Neural crest cell (in vitro differentiated cells): ENCODE data around the gene PTPN7. TPM values are rescaled to one million over a fixed set of nuclear protein-coding genes. Genes with fewer than 3 reads are reported as not detected.

Experiments used
- DNase-seq: peaks from one replicate; pipeline ENCODE4 v3.0.0; 2021; ENCODE audit warnings: low read depth, mixed read lengths, low spot score
- H3K27ac Mint-ChIP-seq: one replicate; pipeline ENCODE4 v1.8.0; 2021; ENCODE audit warnings: mild to moderate bottlenecking, mixed read lengths; ENCODE audit not compliant: unreplicated experiment
- H3K27me3 Mint-ChIP-seq: 2 replicates; pipeline ENCODE4 v1.8.0; 2021; ENCODE audit warnings: low read depth, mild to moderate bottlenecking, mixed read lengths
- H3K36me3 Mint-ChIP-seq: 2 replicates; pipeline ENCODE4 v1.8.0; 2021; ENCODE audit warnings: low read depth, mild to moderate bottlenecking, mixed read lengths
- H3K4me1 Mint-ChIP-seq: 2 replicates; pipeline ENCODE4 v1.8.0; 2021; ENCODE audit warnings: mixed read lengths
- H3K4me3 Mint-ChIP-seq: one replicate; pipeline ENCODE4 v1.8.0; 2021; ENCODE audit warnings: mild to moderate bottlenecking, mixed read lengths
- H3K9me3 Mint-ChIP-seq: 2 replicates; pipeline ENCODE4 v1.8.0; 2021; ENCODE audit warnings: mixed read lengths
- total RNA-seq: library from RNA; stranded (reverse); gene quantifications from 2 replicates; pipeline ENCODE4 v1.2.1, GENCODE V29; 2021
- TF ChIP-seq, protein P1 (sequence below): fragments of 200-600 bp; sonication (generic); conservative IDR thresholded peaks from 2 replicates; pipeline ENCODE4 v1.5.0; 2021; ENCODE audit warnings: antibody characterized with exemption, mild to moderate bottlenecking

PTPN7 gene
- total RNA-seq, 1 donor from 2014 or later = not detected

GRCh38 chr1:202165942-202166843 lies 5.8 kb upstream of the PTPN7 start:
- H3K4me1 Mint-ChIP-seq = peaks cover 14% of the 10 kb centered on the region
- TF ChIP-seq, protein P1, sequence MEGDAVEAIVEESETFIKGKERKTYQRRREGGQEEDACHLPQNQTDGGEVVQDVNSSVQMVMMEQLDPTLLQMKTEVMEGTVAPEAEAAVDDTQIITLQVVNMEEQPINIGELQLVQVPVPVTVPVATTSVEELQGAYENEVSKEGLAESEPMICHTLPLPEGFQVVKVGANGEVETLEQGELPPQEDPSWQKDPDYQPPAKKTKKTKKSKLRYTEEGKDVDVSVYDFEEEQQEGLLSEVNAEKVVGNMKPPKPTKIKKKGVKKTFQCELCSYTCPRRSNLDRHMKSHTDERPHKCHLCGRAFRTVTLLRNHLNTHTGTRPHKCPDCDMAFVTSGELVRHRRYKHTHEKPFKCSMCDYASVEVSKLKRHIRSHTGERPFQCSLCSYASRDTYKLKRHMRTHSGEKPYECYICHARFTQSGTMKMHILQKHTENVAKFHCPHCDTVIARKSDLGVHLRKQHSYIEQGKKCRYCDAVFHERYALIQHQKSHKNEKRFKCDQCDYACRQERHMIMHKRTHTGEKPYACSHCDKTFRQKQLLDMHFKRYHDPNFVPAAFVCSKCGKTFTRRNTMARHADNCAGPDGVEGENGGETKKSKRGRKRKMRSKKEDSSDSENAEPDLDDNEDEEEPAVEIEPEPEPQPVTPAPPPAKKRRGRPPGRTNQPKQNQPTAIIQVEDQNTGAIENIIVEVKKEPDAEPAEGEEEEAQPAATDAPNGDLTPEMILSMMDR = no peak
- no peak overlapping the region for H3K4me3 Mint-ChIP-seq

GRCh38 chr1:202165267-202165941 lies 5.0 kb upstream of the PTPN7 start:
- H3K36me3 Mint-ChIP-seq = no peaks in the 10 kb centered on the region
- no peak for DNase-seq
- H3K9me3 Mint-ChIP-seq = no peaks in the 10 kb centered on the region
- TF ChIP-seq, protein P1 = no peak
- H3K4me3 Mint-ChIP-seq = no peak overlapping the region
- no peaks in the 10 kb centered on the region for H3K27me3 Mint-ChIP-seq
- no peak overlapping the region for H3K27ac Mint-ChIP-seq
- peaks cover 21% of the 10 kb centered on the region for H3K4me1 Mint-ChIP-seq

More at GRCh38 chr1:202165942-202166843, 5.8 kb upstream of the PTPN7 start:
- DNase-seq = no peak
- Mint-ChIP-seq H3K36me3 (no peaks in the 10 kb centered on the region), H3K27ac (no peak overlapping the region), H3K27me3 (no peaks in the 10 kb centered on the region), H3K9me3 (no peaks in the 10 kb centered on the region)

GRCh38 chr1:202164271-202165037 lies 4.1 kb upstream of the PTPN7 start:
- TF ChIP-seq, protein P1 = no peak
- DNase-seq = no peak
- no peaks in the 10 kb centered on the region for H3K27me3 Mint-ChIP-seq
- peak overlapping the region; percentile 64 for H3K27ac Mint-ChIP-seq
- H3K36me3 Mint-ChIP-seq = no peaks in the 10 kb centered on the region
- H3K4me3 Mint-ChIP-seq = no peak overlapping the region
- no peaks in the 10 kb centered on the region for H3K9me3 Mint-ChIP-seq
- H3K4me1 Mint-ChIP-seq = peaks cover 21% of the 10 kb centered on the region

- no peaks in the 10 kb centered on the region for H3K27me3 Mint-ChIP-seq
- no peak overlapping the region for H3K4me3 Mint-ChIP-seq
- peaks cover 21% of the 10 kb centered on the region for H3K4me1 Mint-ChIP-seq
- H3K27ac Mint-ChIP-seq = no peak overlapping the region
- DNase-seq = no peak
- TF ChIP-seq, protein P1 = no peak
- no peaks in the 10 kb centered on the region for H3K36me3 Mint-ChIP-seq
- H3K9me3 Mint-ChIP-seq = no peaks in the 10 kb centered on the region
Observed at GRCh38 chr1:202163281-202164270, 3.2 kb upstream of the PTPN7 start.
